ENCODE data around the gene PRKAG2. TPM values are rescaled to one million over a fixed set of nuclear protein-coding genes. Genes with fewer than 3 reads are reported as not detected.

PRKAG2 gene
- total and polyA plus RNA-seq, 5 experiments from 2014 or later: 29.5 to 63.5 (median 34.1) TPM

DNA sequence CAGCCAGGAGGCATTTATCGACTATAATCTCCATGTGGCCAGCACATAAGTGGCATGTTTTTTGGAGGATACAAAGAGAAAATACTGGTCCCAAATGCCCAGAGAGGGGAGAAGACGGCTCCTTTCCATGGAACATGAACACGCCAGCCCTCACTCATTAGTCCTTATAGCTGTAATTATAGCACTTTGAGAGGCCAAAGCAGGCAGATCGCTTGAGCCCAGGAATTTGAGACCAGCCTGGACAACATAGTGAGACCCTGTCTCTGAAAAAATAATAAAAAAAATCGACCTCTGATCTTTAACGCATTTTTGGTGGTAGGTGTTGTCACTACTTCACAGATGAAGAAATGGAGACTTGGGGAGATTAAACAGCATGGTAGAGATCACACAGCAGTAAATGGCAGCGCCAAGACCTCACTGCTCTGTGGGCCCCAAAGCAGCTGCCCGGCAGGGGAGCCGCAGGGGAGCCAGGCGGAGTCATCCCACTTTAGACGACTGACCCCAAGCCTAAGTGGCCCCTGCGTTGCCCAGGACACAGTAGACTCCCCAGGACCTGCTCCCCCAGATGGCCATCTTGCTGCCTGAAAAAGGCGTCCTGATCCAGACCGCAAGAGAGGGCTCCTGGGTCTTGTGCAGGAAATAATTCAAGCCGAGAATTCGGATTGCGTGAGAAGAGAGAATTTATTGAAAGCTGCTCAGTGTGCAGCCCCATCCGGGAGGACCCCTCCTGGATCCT is 21.2 kb upstream of the PRKAG2 start:
- H3K9me3 Mint-ChIP-seq: no peaks in the 10 kb centered on the region
- H3K4me1 Mint-ChIP-seq: no peaks in the 10 kb centered on the region
- H3K27ac Mint-ChIP-seq: no peak overlapping the region
- H3K27me3 Mint-ChIP-seq: peaks cover 4 to 39% (median 18%) of the 10 kb centered on the region in 5 donors
- no peak for ATAC-seq
- POLR2A ChIA-PET: no interaction called here
- no peak overlapping the region for H3K4me3 Mint-ChIP-seq
- DNase-seq: no peak
- no peaks in the 10 kb centered on the region for H3K36me3 Mint-ChIP-seq

DNA sequence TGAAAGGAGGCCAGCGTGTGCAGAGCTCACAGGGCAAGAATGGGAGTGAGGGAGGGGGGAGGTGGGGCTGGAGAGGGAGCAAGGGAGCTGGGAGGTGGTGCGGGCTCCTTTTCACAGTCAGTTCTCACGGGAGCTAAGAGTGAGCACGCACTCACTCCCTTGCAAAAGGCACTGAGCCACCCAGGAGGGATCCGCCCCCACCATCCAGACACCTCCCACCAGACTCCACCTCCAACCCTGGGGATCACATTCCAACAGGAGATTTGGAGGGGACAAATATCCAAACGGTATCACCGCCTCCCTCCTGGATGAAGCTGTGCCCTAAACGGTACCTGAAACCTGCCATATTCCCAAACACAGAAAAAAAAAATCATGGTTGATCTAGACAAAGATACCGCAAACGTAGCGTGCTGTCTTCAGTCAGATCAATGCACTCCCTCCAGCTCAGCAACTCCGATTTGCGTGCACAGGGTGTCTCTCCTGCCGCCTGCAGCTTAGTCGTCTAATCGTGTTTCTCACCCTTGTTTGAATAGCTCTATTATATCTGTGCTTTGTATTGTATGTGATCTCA is 20.3 kb upstream of the PRKAG2 start:
- no peaks in the 10 kb centered on the region for H3K36me3 Mint-ChIP-seq
- no peak for DNase-seq
- peak overlapping the region in 1 of 10 donors; percentile 35 for H3K27ac Mint-ChIP-seq
- no peak for ATAC-seq
- no peaks in the 10 kb centered on the region for H3K4me1 Mint-ChIP-seq
- H3K9me3 Mint-ChIP-seq: no peaks in the 10 kb centered on the region
- peaks cover 4 to 39% (median 18%) of the 10 kb centered on the region in 5 donors for H3K27me3 Mint-ChIP-seq
- POLR2A ChIA-PET: no interaction called here
- no peak overlapping the region for H3K4me3 Mint-ChIP-seq

DNA sequence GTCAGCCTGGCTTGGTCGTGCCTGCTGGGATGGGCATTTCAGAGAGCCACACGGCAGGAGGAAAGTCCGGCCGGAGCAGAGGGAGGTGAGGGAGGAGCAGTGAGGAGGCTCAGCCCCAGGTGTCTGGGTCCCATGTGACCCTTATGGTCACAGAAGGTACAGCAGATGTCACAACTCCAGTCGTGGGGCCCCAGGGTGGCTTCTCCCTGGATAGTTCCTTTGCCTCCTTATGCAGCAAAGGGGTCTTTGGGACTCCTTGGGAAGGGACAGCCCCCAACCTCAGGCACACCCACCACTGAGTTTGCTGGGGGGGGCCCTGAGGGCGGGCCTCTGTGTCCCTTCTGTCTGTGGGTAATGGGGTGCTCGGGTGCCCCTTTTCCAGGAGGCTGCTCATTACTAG is 19.6 kb upstream of the PRKAG2 start:
- no peak for DNase-seq
- Mint-ChIP-seq H3K27ac (peak overlapping the region in 1 of 10 donors; percentile 60), H3K36me3 (no peaks in the 10 kb centered on the region), H3K27me3 (peaks cover 4 to 39% (median 19%) of the 10 kb centered on the region in 5 donors), H3K4me1 (no peaks in the 10 kb centered on the region), H3K4me3 (no peak overlapping the region), H3K9me3 (no peaks in the 10 kb centered on the region)
- POLR2A ChIA-PET: no interaction called here
- no peak for ATAC-seq

DNA sequence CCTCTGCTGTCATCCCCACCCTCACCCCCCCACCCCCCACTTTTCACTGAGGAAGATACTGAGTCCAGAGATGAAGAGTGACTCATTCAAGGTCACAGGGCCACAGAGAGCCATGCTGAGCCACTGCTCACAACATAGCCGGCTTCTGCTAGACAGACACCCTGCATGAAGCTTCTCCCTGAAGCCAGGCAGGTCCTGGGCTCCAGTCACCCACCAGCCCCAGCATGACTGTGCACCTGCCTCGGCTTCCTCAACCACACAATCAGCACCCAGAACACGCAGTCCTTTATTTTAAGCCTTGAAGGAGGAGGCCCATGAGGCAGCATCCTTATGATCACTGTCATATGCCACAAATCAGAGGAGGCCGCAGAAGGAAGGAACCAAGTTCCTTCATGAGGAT is 19.2 kb upstream of the PRKAG2 start:
- Mint-ChIP-seq H3K4me1 (no peaks in the 10 kb centered on the region), H3K27me3 (peaks cover 4 to 42% (median 23%) of the 10 kb centered on the region in 5 donors), H3K36me3 (no peaks in the 10 kb centered on the region), H3K9me3 (no peaks in the 10 kb centered on the region), H3K4me3 (no peak overlapping the region), H3K27ac (peak overlapping the region in 1 of 10 donors; percentile 60)
- no peak for DNase-seq
- POLR2A ChIA-PET: no interaction called here
- ATAC-seq: no peak

DNA sequence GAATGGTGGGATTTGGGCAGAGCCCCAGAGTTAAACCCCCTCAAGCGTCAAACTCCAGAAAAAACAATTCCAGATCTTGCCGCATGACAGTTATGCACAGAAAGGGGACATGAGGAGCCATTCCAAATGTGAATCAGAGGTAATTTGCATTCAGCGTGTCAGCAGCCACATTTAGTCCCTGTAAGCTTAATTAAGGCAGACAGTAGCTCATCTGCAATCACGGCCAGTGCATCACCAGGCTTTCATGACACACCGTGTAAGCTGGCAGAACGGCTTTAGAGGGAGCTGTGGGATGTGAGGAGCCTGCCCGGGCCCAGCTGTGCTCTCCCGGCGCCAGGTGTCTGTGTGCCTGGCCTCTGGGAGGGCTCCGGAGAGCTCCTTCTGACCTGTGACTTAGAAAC is 18.7 kb upstream of the PRKAG2 start:
- ATAC-seq: no peak
- Mint-ChIP-seq H3K4me3 (no peak overlapping the region), H3K4me1 (no peaks in the 10 kb centered on the region), H3K9me3 (no peaks in the 10 kb centered on the region), H3K27ac (peak overlapping the region in 1 of 10 donors; percentile 26), H3K36me3 (no peaks in the 10 kb centered on the region), H3K27me3 (peaks cover 4 to 45% (median 24%) of the 10 kb centered on the region in 5 donors)
- DNase-seq: no peak
- POLR2A ChIA-PET: no interaction called here

DNA sequence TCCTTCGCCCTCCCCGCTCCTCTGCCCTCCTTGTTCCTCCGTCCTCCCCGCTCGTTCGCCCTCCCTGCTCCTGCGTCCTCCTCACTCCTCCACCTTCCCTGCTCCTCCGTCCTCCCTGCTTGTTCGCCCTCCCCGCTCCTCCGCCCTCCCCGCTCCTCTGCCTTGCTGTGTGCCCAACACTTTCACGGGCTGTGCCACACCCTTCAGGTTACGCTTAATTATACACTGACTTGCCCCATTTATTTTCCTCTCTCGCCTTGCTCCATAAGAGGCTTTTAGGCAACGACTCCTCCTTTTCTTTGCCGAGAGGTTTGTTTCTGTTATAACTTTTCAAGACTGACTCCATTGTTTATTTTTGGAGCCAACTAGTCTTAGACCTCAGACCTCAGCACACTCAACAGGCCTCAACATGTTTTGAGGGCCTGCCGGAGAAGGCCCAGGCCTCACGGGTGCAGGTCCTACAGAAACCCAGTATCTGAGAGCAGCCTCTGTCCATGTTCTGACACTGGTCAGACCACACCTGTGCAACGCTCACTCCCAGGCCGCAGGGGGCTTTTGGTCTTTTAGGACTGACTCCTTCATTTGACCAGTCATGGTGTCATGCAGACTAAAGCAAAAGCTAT is 18.2 kb upstream of the PRKAG2 start:
- ATAC-seq (no peak), DNase-seq (no peak)
- Mint-ChIP-seq H3K4me1 (no peaks in the 10 kb centered on the region), H3K36me3 (no peaks in the 10 kb centered on the region), H3K27ac (peak overlapping the region in 1 of 10 donors; percentile 26), H3K4me3 (no peak overlapping the region), H3K27me3 (peaks cover 6 to 45% (median 23%) of the 10 kb centered on the region in 5 donors), H3K9me3 (no peaks in the 10 kb centered on the region)
- POLR2A ChIA-PET: no interaction called here

DNA sequence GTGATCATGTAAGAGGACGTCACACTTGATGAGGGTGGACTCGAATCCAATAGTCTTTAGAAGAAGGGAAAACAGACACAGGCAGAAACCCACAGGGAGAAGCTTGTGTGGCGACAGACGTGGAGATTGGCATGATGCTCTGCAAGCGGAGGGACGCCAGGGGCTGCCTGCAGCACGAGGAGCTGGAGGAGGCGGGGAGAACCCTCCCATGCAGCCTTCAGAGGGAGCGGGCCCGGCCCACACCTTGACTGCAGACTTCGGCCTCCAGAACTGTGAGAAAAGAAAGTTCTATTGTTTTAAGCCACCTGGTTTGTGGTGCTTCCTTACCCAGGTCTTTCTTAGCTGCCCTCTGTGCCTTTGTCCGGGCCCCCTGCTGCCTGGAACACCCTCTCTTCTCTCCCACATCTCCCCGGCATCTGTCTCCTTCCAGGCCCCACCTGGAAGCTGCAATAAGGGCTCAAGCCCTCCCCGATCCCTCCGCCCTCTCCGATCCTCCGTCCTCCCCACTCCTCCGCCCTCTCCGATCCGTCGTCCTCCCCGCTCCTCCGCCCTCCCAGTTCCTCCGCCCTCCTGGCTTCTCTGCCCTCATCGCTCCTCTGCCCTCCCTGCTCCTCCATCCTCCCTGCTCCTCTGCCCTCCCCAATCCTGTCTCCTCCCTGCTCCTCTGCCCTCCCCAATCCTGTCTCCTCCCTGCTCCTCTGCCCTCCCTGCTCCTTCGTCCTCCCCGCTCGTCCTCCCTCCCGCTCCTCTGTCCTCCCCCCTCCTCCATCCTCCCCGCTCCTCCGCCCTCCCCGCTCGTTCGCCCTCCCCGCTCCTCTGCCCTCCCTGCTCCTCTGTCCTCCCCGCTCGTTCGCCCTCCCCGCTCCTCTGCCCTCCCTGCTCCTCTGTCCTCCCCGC is 17.4 kb upstream of the PRKAG2 start:
- Mint-ChIP-seq H3K4me3 (no peak overlapping the region), H3K36me3 (no peaks in the 10 kb centered on the region), H3K4me1 (no peaks in the 10 kb centered on the region), H3K9me3 (no peaks in the 10 kb centered on the region), H3K27ac (no peak overlapping the region), H3K27me3 (peaks cover 3 to 38% (median 18%) of the 10 kb centered on the region in 5 donors)
- POLR2A ChIA-PET: no interaction called here
- DNase-seq (no peak), ATAC-seq (no peak)

DNA sequence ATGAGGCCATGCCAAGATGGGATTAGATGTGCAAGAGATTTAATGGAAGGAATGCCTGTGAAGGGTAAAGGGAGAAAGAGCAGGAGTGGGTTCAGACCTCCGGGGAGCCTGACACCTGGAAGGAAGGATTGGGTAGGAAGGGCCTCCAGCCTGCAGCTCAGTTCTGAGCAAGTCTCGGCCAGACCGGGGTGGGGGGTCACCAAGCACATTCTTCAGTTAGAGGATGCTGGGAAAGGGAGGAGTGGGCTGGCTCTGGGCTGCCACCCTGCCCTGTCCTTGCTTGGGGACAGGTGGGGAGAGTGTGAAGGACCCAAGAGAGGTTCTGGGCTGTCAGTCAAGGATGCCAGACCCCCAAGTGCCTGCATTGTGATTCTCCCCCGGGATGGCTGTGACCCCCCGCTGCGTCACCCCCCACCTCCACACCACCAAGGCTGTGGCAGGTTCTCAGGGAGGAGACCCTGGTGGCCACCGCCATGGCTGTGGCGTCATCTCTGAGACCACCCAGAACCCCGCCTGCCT is 16.5 kb upstream of the PRKAG2 start:
- DNase-seq (no peak), ATAC-seq (no peak)
- Mint-ChIP-seq H3K4me3 (no peak overlapping the region), H3K9me3 (no peaks in the 10 kb centered on the region), H3K27me3 (peaks cover 2 to 31% (median 14%) of the 10 kb centered on the region in 5 donors), H3K36me3 (no peaks in the 10 kb centered on the region), H3K4me1 (no peaks in the 10 kb centered on the region), H3K27ac (no peak overlapping the region)
- POLR2A ChIA-PET: no interaction called here

DNA sequence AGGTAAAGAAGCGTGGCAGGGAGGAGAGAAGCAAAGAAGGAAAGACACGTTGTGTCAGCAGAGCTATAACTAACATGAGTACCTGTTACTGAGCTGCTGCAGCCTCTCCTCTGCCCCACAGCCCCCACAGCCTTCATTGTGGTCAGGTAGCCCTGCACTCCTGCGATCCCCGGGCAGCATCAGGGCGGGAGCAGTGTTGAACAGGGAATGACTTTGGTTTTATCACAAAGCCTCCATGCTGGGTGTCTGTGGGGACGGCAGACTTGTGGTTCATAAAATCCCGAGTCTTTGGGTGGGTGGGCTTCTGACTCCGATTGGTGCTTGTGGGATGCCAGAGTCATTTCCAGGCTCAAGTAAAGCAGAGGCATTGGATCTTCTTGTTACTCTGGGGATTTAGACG is 14.8 kb upstream of the PRKAG2 start:
- POLR2A ChIA-PET: no interaction called here
- no peaks in the 10 kb centered on the region for H3K4me1 Mint-ChIP-seq

DNA sequence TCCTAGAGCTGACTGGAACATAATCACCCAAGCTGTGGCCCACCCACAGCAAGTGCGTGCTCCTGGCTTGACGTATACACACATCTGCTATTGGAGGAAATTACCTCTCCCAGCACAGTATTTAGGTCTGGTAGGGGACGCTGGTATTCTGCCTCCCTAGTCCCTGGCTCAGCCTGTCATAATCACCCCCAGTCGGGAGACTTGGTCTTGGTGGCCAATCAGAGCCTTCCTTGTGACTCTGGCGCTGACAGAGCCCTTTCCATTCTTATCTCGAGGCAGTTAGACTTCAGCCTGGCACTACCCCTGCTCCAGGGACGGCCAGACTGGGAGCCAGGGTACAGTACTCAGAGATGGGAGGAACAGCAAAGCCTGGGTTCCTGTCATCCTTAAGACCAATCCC is 14.3 kb upstream of the PRKAG2 start:
- Mint-ChIP-seq H3K27ac (no peak overlapping the region), H3K4me1 (no peaks in the 10 kb centered on the region), H3K4me3 (no peak overlapping the region), H3K27me3 (peaks cover 2 to 37% (median 19%) of the 10 kb centered on the region in 5 donors), H3K36me3 (no peaks in the 10 kb centered on the region), H3K9me3 (no peaks in the 10 kb centered on the region)
- ATAC-seq (no peak), DNase-seq (no peak)
- POLR2A ChIA-PET: no interaction called here

More for the DNA sequence above, 14.8 kb upstream of the PRKAG2 start:
- Mint-ChIP-seq H3K36me3 (no peaks in the 10 kb centered on the region), H3K27ac (no peak overlapping the region), H3K27me3 (peaks cover 2 to 31% (median 16%) of the 10 kb centered on the region in 5 donors), H3K9me3 (no peaks in the 10 kb centered on the region), H3K4me3 (no peak overlapping the region)
- no peak for ATAC-seq
- DNase-seq: no peak

DNA sequence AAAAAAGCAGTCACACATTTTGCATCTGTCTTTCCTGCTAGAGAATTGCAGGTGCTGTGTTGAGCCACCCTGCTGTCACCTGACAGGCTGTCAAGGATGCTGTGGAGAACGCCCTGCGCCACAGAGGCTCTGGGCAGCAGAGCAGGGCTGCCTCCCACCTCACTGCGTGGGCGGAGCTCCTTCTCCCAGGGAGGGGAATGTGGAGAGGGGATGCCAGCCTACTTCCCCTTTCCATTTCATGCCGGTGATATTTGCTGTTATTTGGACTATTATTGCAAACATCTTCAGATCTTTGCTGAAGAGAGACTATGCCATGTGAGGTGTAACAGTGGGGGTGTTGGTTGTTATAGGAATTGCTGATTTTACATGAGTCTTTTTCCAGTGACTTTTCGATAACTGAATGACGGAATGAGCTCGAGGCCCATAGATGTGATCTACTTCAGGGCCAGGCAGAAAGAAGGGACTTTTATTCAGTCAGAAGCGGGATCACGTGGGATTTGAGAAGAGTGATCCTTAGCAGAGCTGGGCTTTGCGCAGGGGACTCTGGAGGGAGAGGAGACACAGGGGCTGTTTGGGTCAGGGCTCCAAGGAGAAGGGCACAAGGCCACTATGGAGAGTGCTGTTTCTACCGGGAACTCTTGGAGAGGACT is 13.6 kb upstream of the PRKAG2 start:
- ATAC-seq (no peak), DNase-seq (no peak)
- POLR2A ChIA-PET: no interaction called here
- Mint-ChIP-seq H3K9me3 (no peaks in the 10 kb centered on the region), H3K4me1 (peaks cover 0 to 2% (median 0%) of the 10 kb centered on the region in 4 donors), H3K36me3 (no peaks in the 10 kb centered on the region), H3K27me3 (peaks cover 8 to 43% (median 23%) of the 10 kb centered on the region in 5 donors), H3K27ac (peak overlapping the region in 2 of 10 donors; percentile 24 to 51), H3K4me3 (no peak overlapping the region)
